ENCODE measurements around the gene CDH5.

Gene CDH5

GRCh38 chr16:66353055-66353454, 13.4 kb upstream of the CDH5 start:
- no peak for TF ChIP-seq Cebpa-rat (IDR thresholded peaks at IDR 0.05)
- Histone ChIP-seq H3K9ac (no peak overlapping the region), H3K4me2 (0 out of 22 replicates have a peak overlapping the region, but pooled peaks of 2 of the 11 experiments have one; percentile 72 to 83), H3K4me3 (no peak overlapping the region), H3K36me3 (no peaks in the 10 kb centered on the region), H4K20me1 (no peaks in the 10 kb centered on the region), H3K27ac (no peak overlapping the region), H3K27me3 (no peaks in the 10 kb centered on the region), H3K9me3 (replicated peaks in 1 of 11) (no peaks in the 10 kb centered on the region; a peak in 1 of 22 replicates), H3K4me1 (peaks cover 0 to 47% (median 8%) of the 10 kb centered on the region in 10 experiments; a peak in 10 of 20 replicates)

GRCh38 chr16:66354034-66354909, 12.2 kb upstream of the CDH5 start:
- TF ChIP-seq Cebpa-rat (IDR thresholded peaks at IDR 0.05) = no peak
- H3K9me3 ChIP-seq (replicated peaks in 1 of 11) = no peaks in the 10 kb centered on the region
- no peak overlapping the region for H3K9ac ChIP-seq
- no peak overlapping the region for H3K4me3 ChIP-seq
- H3K36me3 ChIP-seq = no peaks in the 10 kb centered on the region
- H3K4me2 ChIP-seq = peak overlapping the region in 5 of 11 experiments; percentile 31 to 83 (median 72); a peak in 11 of 22 replicates
- H3K27ac ChIP-seq = no peak overlapping the region
- no peaks in the 10 kb centered on the region for H3K27me3 ChIP-seq
- H4K20me1 ChIP-seq = no peaks in the 10 kb centered on the region
- H3K4me1 ChIP-seq = peaks cover 4 to 60% (median 15%) of the 10 kb centered on the region in 10 experiments

GRCh38 chr16:66355526-66355925, 11.0 kb upstream of the CDH5 start:
- Histone ChIP-seq H4K20me1 (no peaks in the 10 kb centered on the region), H3K36me3 (no peaks in the 10 kb centered on the region), H3K9ac (no peak overlapping the region), H3K27ac (no peak overlapping the region), H3K27me3 (no peaks in the 10 kb centered on the region), H3K4me2 (peak overlapping the region in 5 of 11 experiments; percentile 21 to 83 (median 72); a peak in 8 of 22 replicates), H3K4me1 (peaks cover 16 to 72% (median 28%) of the 10 kb centered on the region in 10 experiments), H3K4me3 (no peak overlapping the region), H3K9me3 (replicated peaks in 1 of 11) (no peaks in the 10 kb centered on the region)
- no peak for TF ChIP-seq Cebpa-rat (IDR thresholded peaks at IDR 0.05)

- H3K4me2 ChIP-seq = peak overlapping the region in 2 of 11 experiments; percentile 25 to 30; a peak in 2 of 22 replicates
- TF ChIP-seq Cebpa-rat (IDR thresholded peaks at IDR 0.05) = no peak
- no peak overlapping the region for H3K4me3 ChIP-seq
- no peak overlapping the region for H3K27ac ChIP-seq
- H3K9me3 ChIP-seq (replicated peaks in 1 of 11) = no peaks in the 10 kb centered on the region
- H3K9ac ChIP-seq = no peak overlapping the region
- H3K27me3 ChIP-seq = no peaks in the 10 kb centered on the region
- no peaks in the 10 kb centered on the region for H3K36me3 ChIP-seq
- H4K20me1 ChIP-seq = no peaks in the 10 kb centered on the region
- peaks cover 36 to 92% (median 48%) of the 10 kb centered on the region in 10 experiments for H3K4me1 ChIP-seq
These were observed 9.0 kb upstream of the CDH5 start for GRCh38 chr16:66357523-66357928.

GRCh38 chr16:66358231-66358630, 8.3 kb upstream of the CDH5 start:
- Histone ChIP-seq H3K36me3 (no peaks in the 10 kb centered on the region), H3K9ac (no peak overlapping the region), H3K27me3 (no peaks in the 10 kb centered on the region), H3K4me1 (peaks cover 41 to 94% (median 55%) of the 10 kb centered on the region in 10 experiments), H3K4me2 (no peak overlapping the region), H3K27ac (no peak overlapping the region), H3K9me3 (replicated peaks in 1 of 11) (no peaks in the 10 kb centered on the region), H3K4me3 (no peak overlapping the region), H4K20me1 (no peaks in the 10 kb centered on the region)
- TF ChIP-seq Cebpa-rat (IDR thresholded peaks at IDR 0.05) = no peak

- H3K27me3 ChIP-seq = no peaks in the 10 kb centered on the region
- peak overlapping the region in 2 of 11 experiments; percentile 23 to 25; a peak in 1 of 22 replicates for H3K9ac ChIP-seq
- H3K9me3 ChIP-seq (replicated peaks in 1 of 11) = no peaks in the 10 kb centered on the region
- H4K20me1 ChIP-seq = no peaks in the 10 kb centered on the region
- H3K4me3 ChIP-seq = no peak overlapping the region
- peaks cover 49 to 94% (median 60%) of the 10 kb centered on the region in 10 experiments for H3K4me1 ChIP-seq
- H3K36me3 ChIP-seq = no peaks in the 10 kb centered on the region
- peak overlapping the region in 2 of 11 experiments; percentile 43 to 49; a peak in 1 of 22 replicates for H3K27ac ChIP-seq
- H3K4me2 ChIP-seq = peak overlapping the region; percentile 67 to 96 (median 84)
- TF ChIP-seq Cebpa-rat (IDR thresholded peaks at IDR 0.05) = no peak
These were observed 7.5 kb upstream of the CDH5 start for GRCh38 chr16:66359012-66359411.

GRCh38 chr16:66359811-66360608, 6.5 kb upstream of the CDH5 start:
- H3K27ac ChIP-seq = peak overlapping the region in 7 of 11 experiments; percentile 5 to 70 (median 42); a peak in 7 of 22 replicates

GRCh38 chr16:66360624-66361324, 5.7 kb upstream of the CDH5 start:
- Histone ChIP-seq H3K27ac (peak overlapping the region in 9 of 11 experiments; percentile 8 to 70 (median 35); a peak in 13 of 22 replicates), H4K20me1 (no peaks in the 10 kb centered on the region), H3K9ac (peak overlapping the region in 6 of 11 experiments; percentile 17 to 44 (median 33); a peak in 8 of 22 replicates), H3K4me2 (peak overlapping the region; percentile 67 to 96 (median 84)), H3K27me3 (no peaks in the 10 kb centered on the region), H3K9me3 (replicated peaks in 1 of 11) (no peaks in the 10 kb centered on the region), H3K36me3 (no peaks in the 10 kb centered on the region), H3K4me1 (peaks cover 60 to 94% (median 66%) of the 10 kb centered on the region in 10 experiments), H3K4me3 (no peak overlapping the region)
- no peak for TF ChIP-seq Cebpa-rat (IDR thresholded peaks at IDR 0.05)

More at GRCh38 chr16:66359811-66360608, 6.5 kb upstream of the CDH5 start:
- peak overlapping the region; percentile 67 to 96 (median 84) for H3K4me2 ChIP-seq
- H3K9me3 ChIP-seq (replicated peaks in 1 of 11) = no peaks in the 10 kb centered on the region
- TF ChIP-seq Cebpa-rat (IDR thresholded peaks at IDR 0.05) = no peak
- peaks cover 59 to 94% (median 65%) of the 10 kb centered on the region in 10 experiments for H3K4me1 ChIP-seq
- H3K9ac ChIP-seq = peak overlapping the region in 5 of 11 experiments; percentile 7 to 34 (median 23); a peak in 6 of 22 replicates
- H4K20me1 ChIP-seq = no peaks in the 10 kb centered on the region
- no peak overlapping the region; a peak in 1 of 20 replicates for H3K4me3 ChIP-seq
- no peaks in the 10 kb centered on the region for H3K36me3 ChIP-seq
- no peaks in the 10 kb centered on the region for H3K27me3 ChIP-seq

All from BLaER1 treated with 17β-estradiol and CSF1 and Interleukin-3, amounts not matched to agents 10 nM and 100 nM (cell line).